ENCODE data around the gene IFI27. TPM values are rescaled to one million over a fixed set of nuclear protein-coding genes. Genes with fewer than 3 reads are reported as not detected.

The IFI27 gene
- total RNA-seq, 1 donor = 20.2 TPM

GRCh38 chr14:94113073-94113472 is 2.5 kb downstream of the IFI27 start:
- no peak overlapping the region for H3K4me3 ChIP-seq (ENCODE audit: low read depth, low read length)
- TF ChIP-seq CTCF (IDR thresholded peaks at IDR 0.05; ENCODE audit: insufficient read depth, low read length) = no peak
- no peak for DNase-seq (ENCODE audit: low read depth)

DNA sequence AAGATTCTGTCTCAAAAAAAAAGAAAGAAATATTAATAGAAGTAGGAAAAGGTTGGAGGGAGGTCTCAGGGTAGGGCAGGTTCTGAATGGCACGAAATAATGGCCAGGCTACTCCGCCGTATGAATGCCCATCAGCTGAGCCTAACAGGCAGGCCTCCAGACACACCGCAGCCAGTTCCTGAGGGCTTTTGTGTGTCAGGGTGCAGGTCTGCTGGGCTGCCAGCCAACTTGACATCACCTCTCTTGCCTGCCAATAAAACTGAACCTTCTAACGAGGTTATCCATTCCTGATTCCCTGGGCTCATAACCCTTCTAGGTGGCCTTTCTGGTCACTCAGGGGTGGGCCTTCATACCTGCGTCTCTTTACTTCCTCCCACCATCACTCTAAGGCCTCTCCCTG is 3.0 kb downstream of the IFI27 start:
- H3K4me3 ChIP-seq (ENCODE audit: low read depth, low read length) = no peak overlapping the region
- no peak for TF ChIP-seq CTCF (IDR thresholded peaks at IDR 0.05; ENCODE audit: insufficient read depth, low read length)
- DNase-seq (ENCODE audit: low read depth) = peak; percentile 39

- no peak overlapping the region for H3K4me3 ChIP-seq (ENCODE audit: low read depth, low read length)
- no peak for TF ChIP-seq CTCF (IDR thresholded peaks at IDR 0.05; ENCODE audit: insufficient read depth, low read length)
- peak; percentile 41 for DNase-seq (ENCODE audit: low read depth)
These were observed 3.5 kb downstream of the IFI27 start for GRCh38 chr14:94113908-94114588.

GRCh38 chr14:94114589-94115057 is 4.1 kb downstream of the IFI27 start:
- TF ChIP-seq CTCF (IDR thresholded peaks at IDR 0.05; ENCODE audit: insufficient read depth, low read length) = no peak
- no peak overlapping the region for H3K4me3 ChIP-seq (ENCODE audit: low read depth, low read length)
- no peak for DNase-seq (ENCODE audit: low read depth)

- TF ChIP-seq CTCF (IDR thresholded peaks at IDR 0.05; ENCODE audit: insufficient read depth, low read length) = no peak
- no peak overlapping the region for H3K4me3 ChIP-seq (ENCODE audit: low read depth, low read length)
- peak; percentile 54 for DNase-seq (ENCODE audit: low read depth)
These were observed 4.6 kb downstream of the IFI27 start for GRCh38 chr14:94115058-94115591.

- no peak overlapping the region for H3K4me3 ChIP-seq (ENCODE audit: low read depth, low read length)
- DNase-seq (ENCODE audit: low read depth) = no peak
- TF ChIP-seq CTCF (IDR thresholded peaks at IDR 0.05; ENCODE audit: insufficient read depth, low read length) = no peak
These were observed 5.1 kb downstream of the IFI27 start for GRCh38 chr14:94115631-94116030.
